ENCODE results near the gene TLK1.
A peak's percentile ranks its signal among the peaks of the same experiment; 100 is the strongest.
"Not testable (repeated sequence)": the region's sequence is repeated elsewhere in the genome, so short reads cannot be mapped to it uniquely, and the experiment has no call there.

Gene TLK1

GRCh38 chr2:171169333-171169732, 8.6 kb upstream of the TLK1 start:
- no peak for DNase-seq (ENCODE audit: low read depth in 2 of 2)

GRCh38 chr2:171167352-171167997, 6.8 kb upstream of the TLK1 start:
- no peak for DNase-seq (ENCODE audit: low read depth in 2 of 2)

GRCh38 chr2:171166328-171166983, 5.8 kb upstream of the TLK1 start:
- no peak for DNase-seq (ENCODE audit: low read depth in 2 of 2)

GRCh38 chr2:171165967-171166327, 5.3 kb upstream of the TLK1 start:
- DNase-seq (ENCODE audit: low read depth in 2 of 2), result no peak

- no peak for DNase-seq (ENCODE audit: low read depth in 2 of 2)
Observed at GRCh38 chr2:171163261-171163660, 2.6 kb upstream of the TLK1 start.

GRCh38 chr2:171162522-171163197, 2.0 kb upstream of the TLK1 start:
- not testable (repeated sequence) for DNase-seq (ENCODE audit: low read depth in 2 of 2)

- DNase-seq (ENCODE audit: low read depth in 2 of 2), result peak; percentile 11 to 23
Observed at GRCh38 chr2:171160956-171161740, 455 bp upstream of the TLK1 start.

DNA sequence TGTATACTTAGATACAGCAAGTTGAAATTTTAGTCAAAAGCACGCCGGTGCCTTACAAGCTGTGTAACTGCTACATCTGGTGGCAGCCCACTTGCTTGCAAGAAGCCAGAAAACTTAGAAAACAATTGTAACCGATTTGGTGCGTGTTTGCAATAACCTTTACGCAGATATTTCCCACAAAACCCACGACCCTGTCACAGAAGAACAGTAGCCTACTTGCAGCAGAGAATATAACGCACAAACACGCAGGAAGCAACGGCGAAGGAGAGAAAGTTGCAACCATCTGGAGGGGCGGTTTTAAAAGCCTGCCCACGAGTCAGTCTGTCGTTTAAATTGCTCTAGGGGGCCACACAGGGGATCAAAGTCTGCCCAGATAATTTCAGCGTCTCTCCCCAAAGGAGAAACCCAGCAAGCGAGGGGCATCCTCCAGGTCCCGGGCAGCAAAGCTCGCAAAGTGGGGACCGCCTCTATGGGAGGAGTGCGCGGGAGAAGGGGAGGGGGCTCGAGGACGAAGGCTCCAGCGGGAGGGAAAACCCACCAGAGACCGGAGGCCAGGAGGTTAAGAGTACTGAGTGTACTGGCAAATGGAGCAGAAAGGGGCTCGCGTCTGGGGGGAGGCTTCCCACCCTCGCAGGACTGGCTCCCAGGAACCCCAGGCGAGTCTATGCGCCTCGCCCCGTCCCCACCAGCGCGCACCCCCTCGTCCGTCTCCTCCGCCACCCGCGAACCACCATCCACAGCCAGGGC, 1.1 kb downstream of the TLK1 start:
- peak; percentile 8 to 19 for DNase-seq (ENCODE audit: low read depth in 2 of 2)

- DNase-seq (ENCODE audit: low read depth in 2 of 2), result no peak
Observed at GRCh38 chr2:171158790-171159371, 1.8 kb downstream of the TLK1 start.

GRCh38 chr2:171158036-171158789, 2.5 kb downstream of the TLK1 start:
- DNase-seq (ENCODE audit: low read depth in 2 of 2), result no peak

DNA sequence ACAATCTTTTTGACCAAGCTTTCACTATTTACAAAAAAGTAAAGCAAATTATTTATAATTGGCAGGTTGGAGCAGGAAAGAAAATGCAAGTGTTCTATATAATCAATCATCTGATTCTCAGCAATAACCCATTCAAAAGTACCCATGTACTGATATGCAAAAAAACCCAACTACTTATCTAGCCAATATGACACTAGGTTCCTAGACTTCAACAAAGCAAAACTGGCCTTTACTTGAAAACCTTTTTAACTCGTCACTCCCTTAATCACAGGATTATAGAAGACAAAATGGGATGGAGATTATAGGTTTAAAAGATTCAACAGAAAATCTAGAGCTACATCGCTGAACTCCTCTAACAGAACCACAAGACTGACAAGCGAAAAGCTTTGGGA, 3.6 kb downstream of the TLK1 start:
- no peak for DNase-seq (ENCODE audit: low read depth in 2 of 2)

- no peak for DNase-seq (ENCODE audit: low read depth in 2 of 2)
Observed at GRCh38 chr2:171154348-171154747, 6.3 kb downstream of the TLK1 start.

GRCh38 chr2:171150694-171151285, 9.9 kb downstream of the TLK1 start:
- DNase-seq (ENCODE audit: low read depth in 2 of 2), result no peak

DNA sequence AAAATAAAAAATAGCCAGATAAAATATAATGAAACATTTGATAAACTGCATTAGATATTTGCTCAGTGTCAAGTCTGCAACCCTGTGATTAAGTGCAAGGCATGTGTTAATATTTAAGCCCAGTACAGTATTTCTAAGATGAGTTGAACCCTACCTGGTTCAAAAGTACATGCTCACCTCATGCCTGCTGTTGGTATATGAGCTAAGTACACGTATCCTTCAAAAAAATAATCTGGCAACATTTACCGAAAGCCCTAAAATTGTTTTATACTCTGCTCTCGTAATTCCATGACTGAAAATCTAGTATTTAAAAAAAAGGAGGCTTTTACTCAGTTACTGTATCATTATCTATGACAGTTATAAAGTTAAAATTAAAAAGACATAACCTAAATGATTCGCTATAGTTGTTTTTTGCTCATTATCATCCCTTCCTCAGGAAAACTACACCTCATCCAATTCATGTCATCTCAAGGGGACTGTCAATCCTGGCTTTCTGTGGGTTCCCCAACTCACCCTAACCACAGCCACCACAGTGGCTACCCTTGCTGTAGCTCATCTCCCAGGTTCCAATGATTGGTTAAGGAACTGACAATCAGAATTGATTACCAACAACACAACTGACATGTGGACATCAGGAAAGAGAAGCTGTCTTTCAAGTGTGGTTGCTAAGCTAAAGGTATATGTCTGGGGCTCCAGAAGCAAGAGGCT, 10.6 kb downstream of the TLK1 start:
- DNase-seq (ENCODE audit: low read depth in 2 of 2), result no peak

- no peak for DNase-seq (ENCODE audit: low read depth in 2 of 2)
Observed at GRCh38 chr2:171149171-171149938, 11.3 kb downstream of the TLK1 start.

DNA sequence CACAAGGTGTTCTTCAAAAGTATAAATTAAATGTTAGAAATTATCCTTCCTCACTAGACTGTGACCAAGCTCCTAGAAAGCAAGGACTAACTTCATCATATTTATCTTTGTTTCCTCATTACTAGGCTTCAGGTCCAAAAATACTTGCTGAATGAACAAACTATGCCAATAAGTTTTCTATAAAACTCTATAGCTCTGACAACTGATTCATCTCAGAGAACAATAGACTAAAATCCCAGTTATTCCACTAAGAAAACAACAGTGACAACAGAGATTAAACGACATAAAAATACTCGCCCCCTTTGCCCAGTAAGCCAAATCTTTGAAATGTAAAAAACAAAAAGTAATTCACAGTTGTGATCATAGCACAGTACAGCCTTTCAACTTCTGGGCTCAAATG, 13.6 kb downstream of the TLK1 start:
- DNase-seq (ENCODE audit: low read depth in 2 of 2), result no peak

DNA sequence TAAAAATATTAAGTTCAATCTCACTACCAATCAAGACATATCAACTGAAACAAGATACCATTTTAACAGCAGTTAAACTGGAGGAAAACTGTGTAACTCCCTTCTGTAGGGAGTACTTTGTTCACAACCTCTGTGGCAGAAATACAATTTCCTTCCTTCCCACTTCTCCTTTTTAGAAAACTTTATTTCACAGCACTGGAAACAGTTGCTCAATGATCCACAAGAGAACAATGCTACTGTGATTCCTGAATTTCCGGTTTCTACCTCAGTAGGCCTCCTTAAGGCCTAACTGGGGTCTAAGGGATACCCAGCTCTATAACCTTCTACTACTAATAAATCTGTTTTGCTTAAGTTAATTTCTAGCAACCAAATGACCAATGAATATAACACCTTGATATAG, 14.1 kb downstream of the TLK1 start:
- DNase-seq (ENCODE audit: low read depth in 2 of 2), result no peak

GRCh38 chr2:171146071-171146470, 14.6 kb downstream of the TLK1 start:
- DNase-seq (ENCODE audit: low read depth in 2 of 2), result no peak

DNA sequence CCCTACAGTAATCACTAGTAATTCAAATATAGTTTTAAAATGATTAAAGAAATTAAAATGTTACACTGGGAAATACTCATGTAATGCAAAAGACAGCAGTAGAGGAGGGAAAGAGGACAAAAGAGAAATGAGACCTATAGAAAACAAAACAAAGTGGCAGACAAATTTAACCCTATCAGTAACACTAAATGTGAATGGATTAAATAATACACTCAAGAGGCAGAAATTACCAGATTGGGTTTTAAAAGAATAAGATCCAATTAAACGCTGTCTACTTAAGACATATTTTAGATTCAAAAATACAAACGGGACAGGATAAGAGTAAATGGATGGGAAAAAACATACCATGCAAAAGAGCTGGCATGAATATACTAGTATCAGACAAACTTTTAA, 17.0 kb downstream of the TLK1 start:
- DNase-seq (ENCODE audit: low read depth in 2 of 2), result no peak
